HG02870 (cell line): ENCODE results near the gene C4orf50.
"Not testable (repeated sequence)": the region's sequence is repeated elsewhere in the genome, so short reads cannot be mapped to it uniquely, and the experiment has no call there.

Experiments used
- ATAC-seq: cut with Tn5 transposase; IDR thresholded peaks from one replicate; pipeline ENCODE4 v1.9.1; 2021; ENCODE audit warnings: mild to moderate bottlenecking, moderate library complexity; ENCODE audit not compliant: unreplicated experiment

Gene C4orf50

GRCh38 chr4:6019316-6020263 lies 1.4 kb upstream of the C4orf50 start:
- no peak for ATAC-seq

GRCh38 chr4:6017800-6018199 lies 431 bp downstream of the C4orf50 start:
- no peak for ATAC-seq

GRCh38 chr4:6017030-6017429 lies 1.2 kb downstream of the C4orf50 start:
- no peak for ATAC-seq

DNA sequence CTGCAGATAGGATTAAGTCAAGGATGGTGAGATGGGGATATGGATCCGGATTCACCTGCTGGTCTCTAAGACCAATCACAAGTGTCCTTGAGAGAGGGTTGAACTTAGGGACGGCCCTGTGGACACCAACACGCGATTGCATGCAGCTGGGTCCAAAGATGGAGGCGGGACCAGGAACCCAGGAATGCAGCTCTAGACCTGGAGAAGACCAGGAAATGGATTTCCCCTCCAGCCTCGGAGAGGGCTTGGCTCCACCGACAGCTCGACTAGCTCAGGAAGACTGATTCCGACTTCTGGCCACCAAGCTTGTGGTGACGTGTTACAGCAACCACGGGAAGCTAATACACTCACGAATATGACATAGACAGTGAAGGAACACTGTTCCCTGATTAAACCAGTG lies 4.7 kb downstream of the C4orf50 start:
- ATAC-seq, result no peak

- no peak for ATAC-seq
Measured at GRCh38 chr4:6012200-6012599, 6.0 kb downstream of the C4orf50 start.

DNA sequence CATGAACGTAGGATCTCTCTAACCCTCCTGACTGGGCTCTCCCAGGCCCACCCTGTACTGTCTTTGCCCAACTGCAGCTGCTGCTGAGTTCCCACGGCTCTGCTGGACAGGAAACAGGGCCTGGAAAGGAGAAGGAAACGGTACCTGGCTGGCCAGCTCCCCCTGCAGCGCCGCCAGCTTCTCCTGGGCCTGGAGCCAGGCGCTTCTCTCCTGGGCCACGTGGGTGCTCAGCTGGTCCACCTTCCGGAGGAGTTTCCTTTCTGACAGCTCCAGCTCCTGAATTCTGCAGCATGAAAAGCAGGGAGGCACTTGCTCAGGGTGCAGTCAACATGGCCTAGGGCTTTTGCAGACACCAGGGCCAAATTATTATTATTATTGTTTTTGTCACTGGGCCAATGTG lies 6.5 kb downstream of the C4orf50 start:
- ATAC-seq, result no peak

- no peak for ATAC-seq
Measured at GRCh38 chr4:6011271-6011671, 7.0 kb downstream of the C4orf50 start.

- ATAC-seq, result no peak
Measured at GRCh38 chr4:6010789-6011188, 7.4 kb downstream of the C4orf50 start.

DNA sequence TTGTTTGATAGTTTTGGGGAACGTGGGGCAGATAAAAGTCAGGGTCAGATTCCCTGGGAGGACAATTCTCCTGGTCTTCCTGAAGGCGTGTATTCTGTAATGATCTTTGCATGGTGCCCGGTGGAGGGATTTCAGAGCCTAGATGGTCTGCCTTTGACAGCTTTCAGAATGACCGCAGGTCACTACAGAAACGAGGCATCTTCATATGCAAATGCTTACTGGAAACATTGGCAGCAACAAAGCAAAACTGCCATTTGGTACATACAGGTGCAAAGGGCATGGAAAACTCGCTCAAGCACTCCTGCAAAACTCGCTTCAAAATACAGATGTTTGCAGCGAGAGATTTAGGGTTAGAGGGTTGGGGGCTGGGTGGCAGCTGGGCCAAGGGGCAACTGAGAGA lies 8.8 kb downstream of the C4orf50 start:
- no peak for ATAC-seq

DNA sequence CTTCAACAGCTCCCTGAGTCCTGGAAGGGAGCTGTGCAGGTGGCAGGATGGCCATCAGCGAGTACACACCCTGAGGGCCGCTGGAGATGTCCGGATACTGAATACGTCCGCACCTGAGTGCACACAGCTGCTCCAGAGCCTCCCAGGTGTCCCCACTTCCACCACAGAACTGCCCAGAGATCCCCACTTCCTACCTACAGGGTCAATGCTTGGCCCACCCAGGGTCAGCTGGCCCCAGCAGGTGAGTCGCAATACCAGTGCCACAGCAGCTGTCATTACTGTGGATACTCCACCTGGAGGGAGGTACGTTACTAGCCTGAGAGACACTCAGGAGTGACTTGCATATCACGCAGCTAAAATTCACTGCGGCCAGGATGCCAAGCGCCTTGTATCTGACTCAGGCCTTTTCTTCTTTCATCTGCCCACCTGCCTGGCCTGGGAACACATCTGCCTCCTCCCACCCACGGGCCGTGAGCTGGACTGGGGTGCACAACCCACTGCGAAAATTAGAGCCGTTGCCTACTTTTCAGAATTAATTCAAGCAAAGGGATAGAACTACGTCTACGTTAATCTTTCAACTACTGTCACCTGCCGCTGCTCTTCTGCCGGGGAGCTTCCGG lies 9.4 kb downstream of the C4orf50 start:
- ATAC-seq, result no peak

DNA sequence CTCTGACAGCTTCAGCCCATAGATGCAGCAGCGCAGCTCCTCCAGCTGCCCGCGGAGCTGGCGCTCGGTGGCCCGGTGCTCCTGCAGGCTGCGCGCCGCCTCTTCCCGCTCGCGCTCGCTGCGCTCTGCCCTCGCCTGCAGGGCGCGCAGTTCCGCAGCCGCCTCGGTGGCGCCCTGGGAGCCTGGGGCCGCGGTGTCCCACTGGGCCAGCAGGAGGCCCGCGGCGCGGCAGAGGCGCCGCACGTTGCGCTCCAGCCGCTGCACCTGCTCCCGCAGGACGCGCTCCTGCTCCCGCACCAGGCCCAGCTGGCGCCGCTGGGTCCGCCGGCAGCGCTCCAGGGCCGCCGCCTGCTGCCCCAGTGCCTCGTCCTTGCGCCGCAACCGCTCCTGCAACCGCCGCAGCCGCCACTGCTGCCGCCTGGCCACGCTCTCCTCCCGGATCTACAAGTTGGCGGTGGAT lies 10.1 kb downstream of the C4orf50 start:
- no peak for ATAC-seq

DNA sequence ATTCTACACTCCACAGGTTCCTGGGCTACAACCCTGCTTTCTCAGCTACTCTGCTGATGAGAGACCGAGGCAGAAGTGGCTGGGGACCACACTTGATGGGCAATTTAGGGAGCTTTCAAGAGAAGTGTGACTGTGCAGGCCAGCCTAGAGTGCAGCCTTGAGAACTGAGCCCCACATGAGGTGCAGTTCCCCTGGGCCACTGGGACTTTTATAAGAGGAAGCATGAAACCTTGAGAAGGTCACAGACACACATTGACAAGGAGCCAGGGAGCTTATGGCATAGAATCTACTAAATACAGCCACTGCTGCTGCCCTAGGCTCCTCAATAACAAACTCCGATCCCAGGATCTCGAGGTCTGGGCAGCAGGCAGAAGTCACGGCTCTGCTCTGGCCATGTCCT lies 13.1 kb downstream of the C4orf50 start:
- no peak for ATAC-seq

DNA sequence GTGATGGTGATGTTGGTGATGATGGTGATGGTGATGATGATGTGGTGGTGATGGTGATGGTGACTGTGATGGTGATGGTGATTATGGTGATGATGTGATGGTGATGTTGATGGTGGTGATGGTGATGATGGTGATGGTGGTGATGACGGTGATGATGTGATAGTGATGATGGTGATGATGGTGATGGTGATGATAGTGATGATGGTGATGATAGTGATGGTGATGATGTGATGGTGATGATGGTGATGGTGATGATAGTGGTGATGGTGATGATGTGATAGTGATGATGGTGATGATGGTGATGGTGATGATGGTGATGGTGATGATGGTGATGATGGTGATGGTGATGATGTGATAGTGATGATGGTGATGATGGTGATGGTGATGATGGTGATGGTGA lies 14.7 kb downstream of the C4orf50 start:
- ATAC-seq, result not testable (repeated sequence)

GRCh38 chr4:6002926-6003325 lies 15.3 kb downstream of the C4orf50 start:
- no peak for ATAC-seq

DNA sequence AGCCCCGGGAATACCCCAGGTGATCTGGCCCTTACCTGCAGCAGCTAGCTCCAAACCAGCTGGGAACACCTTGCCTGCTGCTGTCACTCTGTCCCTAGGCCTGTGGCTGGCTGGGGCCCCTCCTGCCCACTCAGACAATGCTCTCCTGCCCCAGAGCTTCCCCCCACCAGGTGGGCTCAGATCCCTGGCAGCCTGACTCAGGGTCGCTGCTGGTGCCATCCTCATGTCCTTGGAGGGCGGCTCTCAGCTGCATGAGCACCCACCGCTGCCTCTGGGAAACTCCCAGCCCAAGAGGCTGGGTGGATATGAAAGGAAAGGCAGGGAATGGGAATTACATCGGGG lies 15.8 kb downstream of the C4orf50 start:
- ATAC-seq, result no peak

DNA sequence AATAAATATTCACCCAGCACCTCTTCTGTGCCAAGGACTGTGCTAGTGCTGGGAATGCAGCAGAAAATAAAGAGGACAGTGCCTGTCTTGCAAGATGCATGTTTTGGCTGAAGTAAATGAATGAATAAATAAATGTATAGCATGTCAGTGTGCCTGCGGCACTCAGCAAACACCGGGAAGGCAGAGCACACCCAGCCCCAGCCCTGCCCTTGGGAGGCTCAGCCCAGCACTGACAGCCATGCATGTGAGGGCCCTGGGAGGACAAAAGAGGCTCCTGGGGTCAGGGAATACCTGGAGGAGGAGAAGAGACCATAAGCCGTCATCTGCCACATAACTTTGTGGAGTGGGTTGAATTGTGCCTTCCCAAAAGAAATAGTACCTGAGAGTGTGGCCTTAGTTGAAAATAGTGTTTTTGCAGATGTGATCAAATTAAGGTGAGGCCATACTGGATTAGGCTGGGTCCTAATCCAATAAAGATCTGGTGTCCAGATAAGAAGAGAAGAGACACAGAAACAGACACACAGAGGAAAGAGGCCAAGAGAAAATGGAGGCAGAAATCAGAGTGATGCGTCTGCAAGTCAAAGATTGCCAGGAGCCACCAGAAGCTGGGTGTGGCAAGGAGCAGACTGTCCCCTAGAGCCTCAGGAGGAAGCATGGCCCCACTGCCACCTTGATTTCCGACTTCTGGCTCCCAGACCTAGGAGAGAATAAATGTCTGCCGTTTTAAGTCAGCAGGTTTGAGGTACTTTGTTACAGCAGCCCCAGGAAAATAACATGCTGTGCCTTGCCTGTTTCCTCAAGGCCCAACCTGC lies 16.3 kb downstream of the C4orf50 start:
- no peak for ATAC-seq

GRCh38 chr4:5999830-6000365 lies 18.3 kb downstream of the C4orf50 start:
- no peak for ATAC-seq

DNA sequence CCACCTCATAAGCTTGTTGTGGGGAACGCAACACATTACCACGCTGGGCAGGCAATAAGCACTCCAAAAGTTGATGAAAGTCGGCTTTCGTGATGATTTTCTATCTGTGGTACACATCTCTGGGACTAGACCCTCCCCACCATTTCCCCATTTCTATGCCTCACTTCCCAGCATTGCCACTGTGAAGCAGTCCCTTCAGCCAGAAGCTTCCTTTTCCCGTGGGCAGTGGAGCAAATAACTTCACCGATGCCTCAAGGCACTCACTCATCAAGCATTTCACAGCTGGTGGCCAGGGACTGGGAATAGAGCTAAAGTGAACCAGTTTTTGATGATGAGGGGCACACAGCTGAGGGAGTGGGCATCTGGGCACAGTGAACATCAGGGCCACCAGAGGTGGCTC lies 18.9 kb downstream of the C4orf50 start:
- no peak for ATAC-seq

GRCh38 chr4:5998333-5998936 lies 19.8 kb downstream of the C4orf50 start:
- ATAC-seq, result peak; percentile 68

DNA sequence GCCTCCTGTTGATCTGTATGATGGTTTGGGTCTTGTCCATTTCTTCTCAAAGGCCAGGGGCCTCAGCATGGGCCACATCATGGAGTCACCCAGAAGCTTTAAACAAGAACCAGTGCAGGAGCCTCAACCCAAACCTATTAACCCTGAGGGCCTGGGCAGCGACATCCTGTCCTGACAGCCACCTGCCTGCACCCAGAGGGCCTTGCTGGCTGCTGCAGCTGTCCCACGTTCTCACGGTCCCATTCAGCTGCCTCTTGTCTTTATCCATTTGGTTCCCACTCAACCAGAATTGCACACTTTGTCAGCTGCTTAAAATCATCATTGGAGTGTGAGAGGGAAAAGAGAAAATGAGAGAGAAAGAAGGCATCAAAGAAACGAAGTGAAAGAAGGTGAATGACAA lies 21.6 kb downstream of the C4orf50 start:
- ATAC-seq, result no peak
